ENCODE measurements around the gene NDUFA11. TPM values are rescaled to one million over a fixed set of nuclear protein-coding genes. Genes with fewer than 3 reads are reported as not detected.
"Not testable (repeated sequence)": the region's sequence is repeated elsewhere in the genome, so short reads cannot be mapped to it uniquely, and the experiment has no call there.

The NDUFA11 gene
- total RNA-seq, 1 donor from 2014 or later, result 116 TPM

DNA sequence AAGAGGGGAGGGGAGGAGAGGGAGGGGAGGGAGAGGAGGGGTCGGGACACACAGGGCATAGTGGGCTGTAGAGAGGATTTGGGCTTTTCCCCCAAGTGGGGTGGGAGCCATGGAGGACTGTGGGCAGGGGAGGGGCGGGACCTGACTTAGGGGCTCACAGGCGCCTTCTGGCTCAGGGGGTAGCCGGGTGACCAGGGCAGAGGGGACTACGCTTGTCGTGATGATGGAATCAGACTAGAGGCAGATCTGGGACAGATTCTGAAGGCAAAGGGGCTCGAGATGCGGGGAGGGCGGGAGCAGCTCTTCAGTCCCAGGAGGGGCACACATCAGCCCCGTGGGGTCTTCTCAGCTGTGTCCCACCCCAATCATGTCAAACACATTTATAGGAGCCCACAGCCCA lies 13.5 kb downstream of the NDUFA11 start:
- H3K36me3 ChIP-seq (ENCODE audit: control insufficient read depth, insufficient read depth, low read length), result no peaks in the 10 kb centered on the region
- no peak for DNase-seq (ENCODE audit: low read depth)
- no peak overlapping the region for H3K4me3 ChIP-seq (ENCODE audit: low read depth, low read length)
- H3K27me3 ChIP-seq (ENCODE audit: control insufficient read depth, insufficient read depth, low read length), result peaks cover 3% of the 10 kb centered on the region
- TF ChIP-seq, protein P1, sequence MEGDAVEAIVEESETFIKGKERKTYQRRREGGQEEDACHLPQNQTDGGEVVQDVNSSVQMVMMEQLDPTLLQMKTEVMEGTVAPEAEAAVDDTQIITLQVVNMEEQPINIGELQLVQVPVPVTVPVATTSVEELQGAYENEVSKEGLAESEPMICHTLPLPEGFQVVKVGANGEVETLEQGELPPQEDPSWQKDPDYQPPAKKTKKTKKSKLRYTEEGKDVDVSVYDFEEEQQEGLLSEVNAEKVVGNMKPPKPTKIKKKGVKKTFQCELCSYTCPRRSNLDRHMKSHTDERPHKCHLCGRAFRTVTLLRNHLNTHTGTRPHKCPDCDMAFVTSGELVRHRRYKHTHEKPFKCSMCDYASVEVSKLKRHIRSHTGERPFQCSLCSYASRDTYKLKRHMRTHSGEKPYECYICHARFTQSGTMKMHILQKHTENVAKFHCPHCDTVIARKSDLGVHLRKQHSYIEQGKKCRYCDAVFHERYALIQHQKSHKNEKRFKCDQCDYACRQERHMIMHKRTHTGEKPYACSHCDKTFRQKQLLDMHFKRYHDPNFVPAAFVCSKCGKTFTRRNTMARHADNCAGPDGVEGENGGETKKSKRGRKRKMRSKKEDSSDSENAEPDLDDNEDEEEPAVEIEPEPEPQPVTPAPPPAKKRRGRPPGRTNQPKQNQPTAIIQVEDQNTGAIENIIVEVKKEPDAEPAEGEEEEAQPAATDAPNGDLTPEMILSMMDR (IDR thresholded peaks at IDR 0.05; ENCODE audit: insufficient read depth, low read length, severe bottlenecking), result no peak
- FAIRE-seq, result no peak

- no peak for DNase-seq (ENCODE audit: low read depth)
- no peaks in the 10 kb centered on the region for H3K36me3 ChIP-seq (ENCODE audit: control insufficient read depth, insufficient read depth, low read length)
- no peak overlapping the region for H3K4me3 ChIP-seq (ENCODE audit: low read depth, low read length)
- TF ChIP-seq, protein P1 (IDR thresholded peaks at IDR 0.05; ENCODE audit: insufficient read depth, low read length, severe bottlenecking), result no peak
- no peak for FAIRE-seq
- peaks cover 3% of the 10 kb centered on the region for H3K27me3 ChIP-seq (ENCODE audit: control insufficient read depth, insufficient read depth, low read length)
These were observed 14.2 kb downstream of the NDUFA11 start for GRCh38 chr19:5889288-5889971.

DNA sequence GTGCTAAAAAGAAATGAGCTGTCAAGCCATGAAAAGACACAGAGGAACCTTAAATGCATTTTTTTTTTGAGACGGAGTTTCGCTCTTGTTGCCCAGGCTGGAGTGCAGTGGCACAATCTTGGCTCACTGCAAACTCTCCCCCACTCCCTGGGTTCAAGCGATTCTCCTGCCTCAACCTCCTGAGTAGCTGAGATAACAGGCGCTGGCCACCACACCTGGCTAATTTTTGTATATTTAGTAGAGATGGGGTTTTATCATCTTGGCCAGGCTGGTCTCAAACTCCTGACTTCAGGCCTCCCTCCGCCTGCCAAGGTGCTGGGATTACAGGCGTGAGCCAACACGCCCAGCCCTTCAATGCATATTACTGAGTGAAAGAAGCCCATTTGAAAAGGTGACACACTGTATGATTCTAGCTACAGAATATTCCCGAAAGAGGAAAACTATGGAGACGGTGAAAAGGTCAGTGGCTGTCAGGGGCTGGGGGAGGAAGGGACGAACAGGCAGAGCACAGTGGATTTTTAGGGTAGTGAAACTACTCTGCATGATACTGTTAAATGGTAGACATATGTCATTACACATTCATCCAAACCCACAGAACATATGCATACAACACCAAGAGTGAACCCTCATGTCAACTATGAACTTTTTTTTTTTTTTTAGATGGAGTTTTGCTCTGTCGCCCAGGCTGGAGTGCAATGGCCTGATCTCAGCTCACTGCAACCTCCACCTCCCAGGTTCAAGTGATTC lies 19.4 kb downstream of the NDUFA11 start:
- FAIRE-seq; H3K27me3 ChIP-seq (ENCODE audit: control insufficient read depth, insufficient read depth, low read length): not testable (repeated sequence)
- DNase-seq (ENCODE audit: low read depth), result peak; percentile 40

GRCh38 chr19:5883157-5883873 lies 20.3 kb downstream of the NDUFA11 start:
- peak; percentile 37 for DNase-seq (ENCODE audit: low read depth)
- FAIRE-seq; H3K27me3 ChIP-seq (ENCODE audit: control insufficient read depth, insufficient read depth, low read length); H3K4me3 ChIP-seq (ENCODE audit: low read depth, low read length); H3K36me3 ChIP-seq (ENCODE audit: control insufficient read depth, insufficient read depth, low read length): not testable (repeated sequence)

More for the DNA sequence above, 19.4 kb downstream of the NDUFA11 start:
- H3K4me3 ChIP-seq (ENCODE audit: low read depth, low read length); H3K36me3 ChIP-seq (ENCODE audit: control insufficient read depth, insufficient read depth, low read length): not testable (repeated sequence)

GRCh38 chr19:5882421-5882968 lies 21.1 kb downstream of the NDUFA11 start:
- Histone ChIP-seq H3K4me3 (ENCODE audit: low read depth, low read length) (no peak overlapping the region), H3K27me3 (ENCODE audit: control insufficient read depth, insufficient read depth, low read length) (no peaks in the 10 kb centered on the region), H3K36me3 (ENCODE audit: control insufficient read depth, insufficient read depth, low read length) (no peaks in the 10 kb centered on the region)
- TF ChIP-seq, protein P1 (IDR thresholded peaks at IDR 0.05; ENCODE audit: insufficient read depth, low read length, severe bottlenecking), result no peak
- no peak for FAIRE-seq
- no peak for DNase-seq (ENCODE audit: low read depth)

DNA sequence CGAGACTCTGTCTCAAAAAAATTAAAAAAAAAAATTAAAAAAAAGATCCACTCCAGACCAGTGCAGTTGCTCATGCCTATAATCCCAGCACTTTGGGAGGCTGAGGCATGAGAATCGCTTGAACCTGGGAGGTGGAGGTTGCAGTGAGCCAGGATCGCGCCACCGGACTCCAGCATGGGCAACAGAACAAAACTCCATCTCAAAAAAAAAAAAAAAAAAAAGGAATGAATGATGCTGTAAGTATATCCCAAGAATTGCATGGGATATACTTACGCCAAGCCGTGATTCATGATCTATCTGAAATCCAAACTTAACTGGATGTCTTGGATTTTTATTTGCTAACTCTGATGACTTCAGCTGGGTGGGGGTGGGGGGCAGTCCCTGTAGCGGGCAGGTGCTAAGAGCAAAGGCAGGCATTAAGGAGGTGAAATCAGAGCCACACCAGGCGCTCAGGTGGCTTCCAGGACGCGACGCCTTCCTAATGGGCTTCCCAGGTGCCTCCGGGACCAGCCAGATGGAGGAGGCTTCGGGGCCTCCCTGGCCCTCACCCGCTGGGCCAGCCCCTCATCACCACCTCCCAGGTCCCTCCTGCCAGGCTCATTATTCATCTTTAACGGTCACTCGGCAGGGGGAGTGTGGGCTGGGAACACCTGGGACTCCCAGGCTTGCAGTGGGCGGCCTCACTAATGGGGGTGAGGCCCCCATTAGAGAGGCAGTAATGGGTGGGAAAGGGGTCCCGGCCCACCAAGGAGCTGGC lies 21.9 kb downstream of the NDUFA11 start:
- TF ChIP-seq, protein P1 (IDR thresholded peaks at IDR 0.05; ENCODE audit: insufficient read depth, low read length, severe bottlenecking), result no peak
- no peak for FAIRE-seq

More for the DNA sequence above, 21.9 kb downstream of the NDUFA11 start:
- no peak overlapping the region for H3K4me3 ChIP-seq (ENCODE audit: low read depth, low read length)
- H3K36me3 ChIP-seq (ENCODE audit: control insufficient read depth, insufficient read depth, low read length), result no peaks in the 10 kb centered on the region
- no peak for DNase-seq (ENCODE audit: low read depth)
- H3K27me3 ChIP-seq (ENCODE audit: control insufficient read depth, insufficient read depth, low read length), result no peaks in the 10 kb centered on the region

All from bronchial epithelial cell (primary cell).